GM18951 (cell line): ENCODE results near the gene XCR1.

ENCODE experiments used
- POLR2A ChIP-seq: IDR thresholded peaks from 4 replicates; pipeline ENCODE4 v1.6.1; 2011; ENCODE audit warnings: mild to moderate bottlenecking; ENCODE audit not compliant: insufficient read length, insufficient read depth; ENCODE audit errors: extremely low read depth
- in situ Hi-C: fragments of 300-500 bp; cut with MboI; formaldehyde crosslinking; loops from one replicate; pipeline ENCODE4 v1.12.0; 2022; ENCODE audit warnings: low sequenced_read_pairs, mixed read lengths, inconsistent platforms; ENCODE audit not compliant: unreplicated experiment

The XCR1 gene

GRCh38 chr3:45979378-45979777 is 47.9 kb downstream of the XCR1 start:
- no peak for TF ChIP-seq POLR2A
- in situ Hi-C loops: no loop called here

- no peak for TF ChIP-seq POLR2A
- in situ Hi-C loops: no loop called here
Measured at GRCh38 chr3:45978006-45978761, 49.1 kb downstream of the XCR1 start.

GRCh38 chr3:45976191-45977091 is 50.8 kb downstream of the XCR1 start:
- TF ChIP-seq POLR2A: no peak
- in situ Hi-C loops: no loop called here

- in situ Hi-C loops: no loop called here
- no peak for TF ChIP-seq POLR2A
Measured at GRCh38 chr3:45975686-45976085, 51.6 kb downstream of the XCR1 start.

- in situ Hi-C loops: no loop called here
- no peak for TF ChIP-seq POLR2A
Measured at GRCh38 chr3:45974686-45975085, 52.6 kb downstream of the XCR1 start.

- TF ChIP-seq POLR2A: no peak
- in situ Hi-C loops: no loop called here
Measured at GRCh38 chr3:45972534-45973402, 54.5 kb downstream of the XCR1 start.

GRCh38 chr3:45969953-45970352 is 57.3 kb downstream of the XCR1 start:
- TF ChIP-seq POLR2A: no peak
- in situ Hi-C loops: no loop called here

- in situ Hi-C loops: no loop called here
- TF ChIP-seq POLR2A: no peak
Measured at GRCh38 chr3:45969116-45969515, 58.2 kb downstream of the XCR1 start.

GRCh38 chr3:45968706-45969105 is 58.6 kb downstream of the XCR1 start:
- in situ Hi-C loops: no loop called here
- no peak for TF ChIP-seq POLR2A

- no peak for TF ChIP-seq POLR2A
- in situ Hi-C loops: no loop called here
Measured at GRCh38 chr3:45968149-45968548, 59.1 kb downstream of the XCR1 start.

- in situ Hi-C loops: no loop called here
Measured at GRCh38 chr3:45967724-45968123, 59.6 kb downstream of the XCR1 start.

More at GRCh38 chr3:45967724-45968123, 59.6 kb downstream of the XCR1 start:
- TF ChIP-seq POLR2A: no peak
